Natural killer cell (primary cell): ENCODE data around the gene PCBP4. TPM values are rescaled to one million over a fixed set of nuclear protein-coding genes. Genes with fewer than 3 reads are reported as not detected.

Experiments used
- ATAC-seq, 3 donors: fragments of 150-1000 bp in 2 of 3; fragments of 200-7000 bp in 1 of 3; cut with Tn5 transposase; 1 replicate in 1 of 3; 2 replicates in 2 of 3; pipeline ENCODE4 v1.10.0; 2021; ENCODE audit warnings: mild to moderate bottlenecking in 2 of 3, moderate library complexity in 2 of 3
- DNase-seq, 2 donors: peaks; one replicate each; pipeline versions ENCODE4 v3.0.0 to v3.0.0-alpha.2; 2013 to 2021; ENCODE audit warnings: mixed read lengths in 1 of 2
- H3K27ac ChIP-seq: one replicate; pipeline ENCODE4 v1.5.1; 2013; ENCODE audit warnings: mild to moderate bottlenecking, low read length
- H3K27me3 ChIP-seq: one replicate; pipeline ENCODE4 v1.6.1; 2013; ENCODE audit warnings: low read length; ENCODE audit not compliant: control insufficient read depth, insufficient read depth
- H3K36me3 ChIP-seq: one replicate; pipeline ENCODE4 v1.6.1; 2013; ENCODE audit warnings: low read length; ENCODE audit not compliant: control insufficient read depth, insufficient read depth
- H3K4me1 ChIP-seq: one replicate; pipeline ENCODE4 v1.6.1; 2013; ENCODE audit warnings: low read length; ENCODE audit not compliant: control insufficient read depth, insufficient read depth
- H3K4me3 ChIP-seq: one replicate; pipeline ENCODE4 v1.5.1; 2013; ENCODE audit warnings: low read length
- H3K9me3 ChIP-seq: one replicate; pipeline ENCODE4 v1.6.1; 2013; ENCODE audit warnings: low read length; ENCODE audit not compliant: control insufficient read depth, insufficient read depth
- H3K27ac Mint-ChIP-seq, 2 donors: one replicate each; pipeline ENCODE4 v1.8.0; 2022; ENCODE audit warnings: mild to moderate bottlenecking in 2 of 2, mixed read lengths in 2 of 2, moderate library complexity in 1 of 2
- H3K27me3 Mint-ChIP-seq, 2 donors: one replicate each; pipeline ENCODE4 v1.8.0; 2022; ENCODE audit warnings: low read depth in 2 of 2, mixed read lengths in 2 of 2
- H3K36me3 Mint-ChIP-seq: one replicate; pipeline ENCODE4 v1.8.0; 2022; ENCODE audit warnings: mixed read lengths
- H3K4me1 Mint-ChIP-seq, 2 donors: one replicate each; pipeline ENCODE4 v1.8.0; 2022; ENCODE audit warnings: mixed read lengths in 2 of 2
- H3K4me3 Mint-ChIP-seq: one replicate; pipeline ENCODE4 v1.8.0; 2022; ENCODE audit warnings: mild to moderate bottlenecking, moderate library complexity, mixed read lengths
- H3K9me3 Mint-ChIP-seq, 2 donors: one replicate each; pipeline ENCODE4 v1.8.0; 2022; ENCODE audit warnings: mixed read lengths in 2 of 2
- CTCF ChIP-seq: fragments of 200-600 bp; IDR thresholded peaks from one replicate; pipeline ENCODE4 v1.8.0; 2022; ENCODE audit warnings: antibody characterized with exemption
- WGBS: methylation state at CpG from one replicate; pipeline ENCODE4 v1.1.7; 2013; ENCODE audit warnings: missing lambda C conversion rate; ENCODE audit not compliant: insufficient coverage; 5-methylcytosine and 5-hydroxymethylcytosine counted together
- intact Hi-C: fragments of 100-400 bp; cut with micrococcal nuclease; formaldehyde crosslinking; loops from one replicate; pipeline ENCODE4 v1.14.2; 2022
- total RNA-seq, 4 donors: library from RNA; stranded (reverse); fragments of 120-200 nt in 1 of 4; gene quantifications; one replicate each; pipeline versions ENCODE4 v1.2.3 to v1.2.4, GENCODE V29; 2013 to 2022

The PCBP4 gene
- total RNA-seq, 3 donors from 2014 or later (not counting 1 experiment from before 2014, with no cell fraction given), result 15.0 to 24.7 (median 18.4) TPM

DNA sequence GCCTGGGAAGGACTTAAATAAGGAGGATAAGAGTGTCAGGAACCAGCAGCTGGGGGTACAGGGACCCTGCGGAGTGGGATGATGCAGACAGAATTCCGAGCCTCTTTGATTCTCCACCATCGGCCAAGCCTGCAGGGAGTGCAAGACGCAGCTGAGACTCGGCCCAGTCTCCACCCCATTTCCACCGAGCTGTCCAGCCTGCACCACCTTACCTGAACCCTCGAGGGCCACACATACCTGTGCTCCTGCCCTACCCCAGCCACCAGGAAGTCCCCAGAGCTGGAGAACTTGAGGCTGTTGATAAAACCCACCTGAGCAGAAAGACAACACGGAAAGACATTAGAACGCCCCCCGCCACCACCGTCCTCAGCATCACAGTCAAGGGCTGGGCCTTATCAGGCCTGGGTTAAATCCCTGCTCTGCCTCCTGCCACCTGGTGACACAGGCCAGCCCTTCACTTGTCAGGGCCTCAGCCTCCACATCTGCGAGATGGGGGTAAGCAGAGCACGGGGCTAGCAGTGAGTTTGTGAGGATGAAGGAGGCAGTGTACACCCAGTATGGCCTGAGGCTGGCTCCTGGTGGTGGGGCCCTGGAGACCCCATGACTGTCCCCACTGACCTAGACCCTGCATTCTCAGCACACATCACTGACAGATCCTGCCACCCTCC, 33.6 kb downstream of the PCBP4 start:
- Histone ChIP-seq H3K36me3 (peaks cover 56% of the 10 kb centered on the region), H3K9me3 (no peaks in the 10 kb centered on the region), H3K4me3 (no peak overlapping the region), H3K27ac (no peak overlapping the region), H3K4me1 (no peaks in the 10 kb centered on the region), H3K27me3 (no peaks in the 10 kb centered on the region)
- Mint-ChIP-seq H3K9me3 (no peaks in the 10 kb centered on the region), H3K27ac (no peak overlapping the region), H3K4me3 (no peak overlapping the region), H3K27me3 (no peaks in the 10 kb centered on the region), H3K4me1 (peaks cover 0 to 6% of the 10 kb centered on the region in 2 donors), H3K36me3 (no peaks in the 10 kb centered on the region)
- 96% methylated on average over 13 of the region's 13 CpGs for WGBS
- DNase-seq (no peak), ATAC-seq (no peak)
- TF ChIP-seq CTCF, result no peak
- intact Hi-C loops, result no loop called here

GRCh38 chr3:51932471-51933370, 34.5 kb downstream of the PCBP4 start:
- H3K4me1 ChIP-seq, result no peaks in the 10 kb centered on the region
- intact Hi-C loops, result no loop called here
- Mint-ChIP-seq H3K27ac (no peak overlapping the region), H3K4me3 (no peak overlapping the region), H3K4me1 (no peaks in the 10 kb centered on the region), H3K9me3 (no peaks in the 10 kb centered on the region), H3K36me3 (no peaks in the 10 kb centered on the region), H3K27me3 (no peaks in the 10 kb centered on the region)
- H3K4me3 ChIP-seq, result no peak overlapping the region
- H3K36me3 ChIP-seq, result peaks cover 49% of the 10 kb centered on the region
- no peaks in the 10 kb centered on the region for H3K9me3 ChIP-seq
- no peak for TF ChIP-seq CTCF
- no peak for ATAC-seq
- 93% methylated on average over 15 of the region's 15 CpGs for WGBS
- DNase-seq, result no peak
- no peaks in the 10 kb centered on the region for H3K27me3 ChIP-seq
- H3K27ac ChIP-seq, result no peak overlapping the region

DNA sequence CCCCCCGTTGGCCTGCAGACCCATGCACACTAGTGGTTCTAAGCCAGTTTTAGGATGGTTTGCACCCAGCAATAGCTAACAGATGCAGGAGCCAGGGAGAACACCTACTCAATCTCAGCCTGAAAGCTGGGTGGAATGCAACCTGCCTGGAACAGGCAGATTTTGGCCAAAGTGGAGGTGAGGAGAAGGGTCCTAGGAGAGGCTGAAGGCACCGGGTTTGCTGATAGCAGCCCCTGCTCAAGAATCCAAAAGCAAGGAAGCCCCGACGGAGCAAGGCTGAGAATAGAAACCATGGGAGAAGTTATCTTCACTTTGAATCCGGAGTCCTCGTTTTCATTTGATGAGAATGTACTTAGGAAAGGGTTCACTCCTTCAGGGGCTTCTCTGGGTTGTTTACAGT, 35.5 kb downstream of the PCBP4 start:
- no peak for DNase-seq
- no peaks in the 10 kb centered on the region for H3K9me3 Mint-ChIP-seq
- Histone ChIP-seq H3K9me3 (no peaks in the 10 kb centered on the region), H3K4me3 (no peak overlapping the region), H3K27me3 (no peaks in the 10 kb centered on the region), H3K4me1 (no peaks in the 10 kb centered on the region), H3K36me3 (peaks cover 39% of the 10 kb centered on the region), H3K27ac (no peak overlapping the region)
- H3K36me3 Mint-ChIP-seq, result no peaks in the 10 kb centered on the region
- intact Hi-C loops, result no loop called here
- no peak overlapping the region for H3K4me3 Mint-ChIP-seq
- H3K27me3 Mint-ChIP-seq, result no peaks in the 10 kb centered on the region
- no peak overlapping the region for H3K27ac Mint-ChIP-seq
- no peaks in the 10 kb centered on the region for H3K4me1 Mint-ChIP-seq
- no peak for ATAC-seq
- no peak for TF ChIP-seq CTCF
- WGBS, result 97% methylated on average over 6 of the region's 6 CpGs
